Measurements from ENCODE around the gene GRIN1.

Gene GRIN1

DNA sequence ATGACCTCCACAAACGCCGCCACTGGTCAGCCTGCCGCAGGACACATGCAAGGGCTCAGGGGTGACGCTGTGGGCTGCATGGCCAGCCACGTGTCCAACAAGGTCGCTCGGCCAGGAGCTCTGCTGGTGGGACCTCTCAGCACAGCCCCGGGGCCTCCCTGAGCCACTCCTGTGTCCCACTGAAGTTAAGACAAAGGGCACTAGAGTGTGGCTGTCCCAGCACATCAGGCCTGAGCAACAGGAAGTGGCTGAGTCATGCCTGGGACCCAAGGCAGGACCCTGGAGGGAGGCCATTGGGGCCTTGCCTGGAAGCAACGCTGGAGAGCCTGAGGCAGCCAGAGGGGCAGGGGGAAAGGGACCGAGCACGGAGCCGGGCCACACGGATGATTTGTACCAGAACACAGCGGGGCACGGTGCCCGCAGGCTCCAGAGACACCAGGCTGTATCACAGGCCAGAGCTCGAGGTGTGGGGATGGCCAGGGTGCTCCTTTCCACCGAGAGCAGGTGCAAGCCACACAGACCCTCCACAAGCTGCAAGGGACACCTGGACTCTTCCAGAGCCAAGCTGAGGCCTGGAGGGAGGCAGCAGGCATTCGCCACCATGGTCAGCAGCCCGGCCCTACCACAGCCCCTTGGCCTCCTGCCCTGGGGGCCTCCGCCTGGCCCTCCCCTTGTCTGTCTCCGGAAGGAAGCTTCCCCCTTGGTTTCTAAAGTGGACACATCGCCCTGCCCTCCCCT is 39.4 kb downstream of the GRIN1 start:
- H3K27me3 Mint-ChIP-seq (ENCODE audit: low read depth) = peaks cover 2% of the 10 kb centered on the region
- H3K27ac Mint-ChIP-seq = no peak overlapping the region

DNA sequence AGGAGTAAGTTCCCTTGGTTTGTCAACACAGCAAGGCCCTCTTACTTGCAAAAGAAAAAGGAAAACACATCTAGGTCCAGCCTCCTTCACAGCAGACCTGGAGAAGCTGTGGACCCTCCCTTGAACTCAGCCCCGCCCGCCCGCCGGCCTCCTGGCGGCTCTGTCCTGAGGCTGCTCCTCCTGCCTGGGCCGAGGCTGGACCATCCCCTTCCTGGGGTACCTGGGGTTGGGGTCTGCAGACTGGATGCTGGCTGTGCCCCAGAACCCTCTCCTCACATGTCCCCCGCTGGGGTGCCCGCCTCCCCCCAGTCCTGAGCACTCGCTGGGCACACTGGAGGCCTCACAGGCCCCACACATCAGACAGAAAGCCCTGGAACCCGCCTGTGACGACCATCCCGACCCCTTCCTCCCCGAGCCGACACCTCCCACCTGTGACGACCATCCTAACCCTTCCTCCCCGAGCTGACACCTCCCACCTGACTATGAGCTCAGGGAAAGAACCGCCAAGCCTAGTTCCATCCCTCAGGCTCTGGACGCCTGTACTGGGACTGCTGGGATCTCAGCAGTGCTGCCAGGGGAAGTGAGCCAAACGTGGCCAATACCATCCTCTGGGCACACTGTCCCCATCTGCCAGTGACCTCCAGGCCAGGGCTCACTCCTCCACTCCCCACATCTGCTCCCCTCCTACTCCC is 40.1 kb downstream of the GRIN1 start:
- no peaks in the 10 kb centered on the region for H3K9me3 Mint-ChIP-seq
- peaks cover 6% of the 10 kb centered on the region for H3K36me3 Mint-ChIP-seq (ENCODE audit: low read depth)
- no peaks in the 10 kb centered on the region for H3K27me3 Mint-ChIP-seq (ENCODE audit: low read depth)
- H3K27ac Mint-ChIP-seq = no peak overlapping the region
- H3K4me1 Mint-ChIP-seq (ENCODE audit: low read depth) = peaks cover under 1% of the 10 kb centered on the region
- no peak overlapping the region for H3K4me3 Mint-ChIP-seq

More for the DNA sequence above, 39.4 kb downstream of the GRIN1 start:
- H3K4me3 Mint-ChIP-seq = no peak overlapping the region
- peaks cover 5% of the 10 kb centered on the region for H3K36me3 Mint-ChIP-seq (ENCODE audit: low read depth)
- no peaks in the 10 kb centered on the region for H3K4me1 Mint-ChIP-seq (ENCODE audit: low read depth)
- no peaks in the 10 kb centered on the region for H3K9me3 Mint-ChIP-seq

DNA sequence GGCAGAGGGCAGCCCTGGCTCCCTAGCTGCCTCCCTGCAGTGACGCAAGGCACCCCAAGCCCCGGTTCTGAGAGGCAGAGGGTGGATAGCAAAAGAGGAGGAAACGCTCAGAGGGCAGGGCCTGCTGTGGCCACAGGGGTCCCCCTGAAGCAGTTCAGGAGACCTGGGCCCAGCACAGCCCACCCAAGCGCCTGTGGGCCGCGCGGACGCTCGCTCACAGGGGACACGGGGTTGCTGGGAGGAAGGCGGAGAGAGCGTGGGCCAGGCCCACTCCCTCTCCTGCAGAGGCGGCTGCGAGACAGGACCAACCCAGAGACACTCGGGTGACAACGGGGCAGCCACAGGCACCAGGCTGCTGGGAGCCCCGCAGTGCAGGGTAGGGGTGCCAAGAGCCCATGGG is 40.8 kb downstream of the GRIN1 start:
- Mint-ChIP-seq H3K36me3 (ENCODE audit: low read depth) (peaks cover 9% of the 10 kb centered on the region), H3K27me3 (ENCODE audit: low read depth) (no peaks in the 10 kb centered on the region), H3K4me3 (no peak overlapping the region), H3K4me1 (ENCODE audit: low read depth) (peaks cover 4% of the 10 kb centered on the region), H3K27ac (no peak overlapping the region), H3K9me3 (no peaks in the 10 kb centered on the region)

DNA sequence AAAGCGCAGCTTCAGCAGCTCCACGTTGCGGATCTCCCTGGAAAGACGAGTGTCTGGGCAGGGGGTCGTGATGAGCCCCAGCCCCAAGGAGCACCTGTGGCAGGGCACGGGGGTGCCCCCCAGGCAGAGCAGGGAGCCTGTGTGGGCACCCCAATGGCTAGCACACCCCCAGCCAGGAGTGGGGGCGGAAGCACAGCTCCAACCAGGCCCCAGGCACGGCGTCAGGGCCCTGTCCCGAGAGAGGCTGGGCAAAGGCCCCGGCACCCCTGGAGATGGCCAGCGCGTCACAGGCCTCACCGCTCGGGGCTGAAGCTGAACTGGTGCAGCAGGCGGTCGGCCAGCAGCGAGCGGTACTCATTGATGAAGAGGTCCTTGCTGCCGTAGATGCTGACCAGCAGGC is 41.5 kb downstream of the GRIN1 start:
- Mint-ChIP-seq H3K4me3 (no peak overlapping the region), H3K4me1 (ENCODE audit: low read depth) (peaks cover 4% of the 10 kb centered on the region), H3K9me3 (no peaks in the 10 kb centered on the region), H3K36me3 (ENCODE audit: low read depth) (peaks cover 9% of the 10 kb centered on the region), H3K27ac (no peak overlapping the region), H3K27me3 (ENCODE audit: low read depth) (no peaks in the 10 kb centered on the region)

DNA sequence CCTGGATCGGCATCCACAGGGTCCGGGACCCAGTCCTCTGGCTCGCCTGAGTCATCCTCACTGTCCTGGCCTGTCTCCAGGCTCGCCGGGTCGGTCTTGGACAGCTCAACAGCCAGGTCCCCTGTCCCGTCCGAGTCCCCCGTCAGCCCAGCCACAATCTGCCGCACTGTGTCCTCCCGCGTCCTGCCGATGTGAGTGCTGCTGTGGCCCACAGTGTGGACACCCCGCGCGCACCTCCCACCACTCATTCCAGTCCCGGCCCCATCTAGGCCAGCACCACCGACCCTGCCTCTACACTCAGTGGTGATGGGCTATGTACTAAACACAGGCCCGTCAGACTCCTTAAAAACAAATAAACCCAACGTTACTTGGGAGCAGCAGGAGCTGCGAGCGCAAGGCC is 42.7 kb downstream of the GRIN1 start:
- Mint-ChIP-seq H3K27me3 (ENCODE audit: low read depth) (no peaks in the 10 kb centered on the region), H3K36me3 (ENCODE audit: low read depth) (peaks cover 9% of the 10 kb centered on the region), H3K4me3 (no peak overlapping the region), H3K27ac (no peak overlapping the region), H3K9me3 (no peaks in the 10 kb centered on the region), H3K4me1 (ENCODE audit: low read depth) (peaks cover 4% of the 10 kb centered on the region)

DNA sequence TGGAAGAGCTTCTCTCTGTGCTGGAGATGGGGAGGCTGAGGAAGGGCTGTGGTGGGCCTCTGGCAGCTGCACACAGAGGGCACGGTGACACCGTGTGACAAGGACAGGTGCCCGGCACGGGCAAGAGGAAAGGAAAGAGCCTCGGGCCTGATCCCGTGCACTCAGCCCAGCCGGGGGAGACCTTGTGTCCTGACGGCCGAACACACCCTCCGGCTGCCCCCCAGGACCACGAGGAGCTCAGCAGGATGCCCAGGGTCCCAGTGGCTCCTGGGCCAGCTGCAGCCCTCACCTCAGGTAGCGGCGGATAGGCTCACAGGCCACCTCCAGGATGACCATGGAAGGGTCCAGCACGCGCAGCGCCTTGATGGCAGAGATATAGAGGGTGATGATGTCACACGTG is 43.9 kb downstream of the GRIN1 start:
- Mint-ChIP-seq H3K36me3 (ENCODE audit: low read depth) (peaks cover 7% of the 10 kb centered on the region), H3K4me1 (ENCODE audit: low read depth) (peaks cover 13% of the 10 kb centered on the region), H3K9me3 (no peaks in the 10 kb centered on the region), H3K4me3 (no peak overlapping the region), H3K27me3 (ENCODE audit: low read depth) (no peaks in the 10 kb centered on the region), H3K27ac (no peak overlapping the region)

DNA sequence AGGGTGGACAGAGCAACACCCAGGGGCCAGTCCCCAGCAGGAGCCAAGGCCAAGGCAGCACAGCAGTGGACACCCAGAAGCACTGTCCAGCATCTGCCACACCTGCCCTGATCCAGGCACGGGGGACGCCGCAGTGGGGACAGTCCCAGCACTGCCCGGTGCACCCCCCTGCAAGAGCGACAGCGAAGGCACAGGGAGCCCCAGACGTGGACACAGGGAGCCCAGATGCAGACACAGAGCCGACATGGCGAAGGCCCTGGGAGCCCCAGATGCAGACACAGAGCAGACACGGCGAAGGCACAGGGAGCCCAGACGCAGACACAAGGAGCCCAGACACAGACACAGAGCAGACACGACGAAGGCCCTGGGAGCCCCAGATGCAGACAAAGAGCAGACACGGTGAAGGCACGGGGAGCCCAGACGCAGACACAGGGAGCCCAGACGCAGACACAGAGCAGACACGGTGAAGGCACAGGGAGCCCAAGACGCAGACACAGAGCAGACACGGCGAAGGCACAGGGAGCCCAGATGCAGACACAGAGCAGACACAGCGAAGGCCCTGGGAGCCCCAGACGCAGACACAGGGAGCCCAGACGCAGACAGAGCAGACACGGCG is 45.1 kb downstream of the GRIN1 start:
- Mint-ChIP-seq H3K27me3 (ENCODE audit: low read depth) (no peaks in the 10 kb centered on the region), H3K36me3 (ENCODE audit: low read depth) (peaks cover 9% of the 10 kb centered on the region), H3K4me1 (ENCODE audit: low read depth) (peaks cover 15% of the 10 kb centered on the region), H3K4me3 (no peak overlapping the region), H3K9me3 (no peaks in the 10 kb centered on the region), H3K27ac (peak overlapping the region; percentile 49)

DNA sequence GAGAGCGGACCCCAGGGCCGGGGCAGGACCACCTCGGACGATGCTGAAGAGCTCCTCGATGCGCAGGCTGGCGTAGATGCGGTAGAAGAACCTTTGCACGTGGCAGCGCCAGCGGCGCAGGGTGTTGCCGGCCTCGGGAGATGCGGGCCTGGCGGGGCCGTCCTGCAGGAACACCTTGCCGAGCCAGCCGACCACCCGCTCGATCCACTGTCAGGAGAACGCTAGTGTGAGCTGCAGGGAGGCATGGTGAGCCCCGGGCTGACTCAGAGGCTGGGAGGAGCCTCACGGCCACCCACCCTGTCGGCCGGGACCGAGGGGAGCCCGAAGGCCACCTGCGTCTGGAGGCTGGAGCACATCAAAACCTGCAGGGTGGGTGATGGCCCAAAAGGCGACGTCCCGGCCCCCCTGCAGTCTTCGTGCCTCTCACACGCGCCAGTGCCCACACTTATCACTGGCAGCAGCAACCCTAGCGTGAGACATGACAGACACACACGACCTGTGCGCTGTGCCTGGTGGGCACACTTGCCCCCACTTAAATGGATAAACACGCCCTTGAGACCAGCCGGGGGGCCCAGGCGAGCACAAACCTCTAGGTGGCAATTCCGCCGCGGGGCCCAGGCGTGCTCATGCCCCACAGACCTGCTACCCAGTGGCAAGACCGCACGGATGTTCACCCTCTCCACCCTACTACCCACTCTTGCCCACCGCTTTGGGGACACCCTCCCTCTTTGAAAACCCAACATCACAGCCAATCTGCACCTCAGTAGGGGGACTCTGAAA is 46.1 kb downstream of the GRIN1 start:
- H3K27me3 Mint-ChIP-seq (ENCODE audit: low read depth) = no peaks in the 10 kb centered on the region
- no peak overlapping the region for H3K4me3 Mint-ChIP-seq
- no peak overlapping the region for H3K27ac Mint-ChIP-seq
- no peaks in the 10 kb centered on the region for H3K9me3 Mint-ChIP-seq
- H3K36me3 Mint-ChIP-seq (ENCODE audit: low read depth) = peaks cover 10% of the 10 kb centered on the region
- H3K4me1 Mint-ChIP-seq (ENCODE audit: low read depth) = peaks cover 20% of the 10 kb centered on the region

DNA sequence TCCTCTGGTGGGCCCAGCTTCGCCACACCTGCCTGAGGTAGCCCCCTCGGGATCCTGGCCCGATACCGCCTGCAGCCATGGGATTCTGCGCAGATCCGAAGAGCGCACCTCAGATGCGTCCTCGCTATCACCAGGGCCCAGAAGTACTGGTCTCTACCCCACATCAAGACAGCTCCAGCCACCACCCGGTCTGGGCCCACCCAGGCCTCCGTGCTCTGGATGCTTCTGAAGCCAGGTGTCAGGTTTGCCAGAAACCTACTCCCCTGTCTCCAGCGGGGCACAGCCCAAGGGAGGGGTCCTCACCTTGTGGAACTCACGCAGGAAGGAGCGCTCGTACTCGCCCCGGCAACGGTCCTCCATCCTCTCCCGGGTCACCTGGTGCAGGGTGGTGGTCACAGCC is 47.0 kb downstream of the GRIN1 start:
- Mint-ChIP-seq H3K36me3 (ENCODE audit: low read depth) (peaks cover 13% of the 10 kb centered on the region), H3K27me3 (ENCODE audit: low read depth) (no peaks in the 10 kb centered on the region), H3K9me3 (no peaks in the 10 kb centered on the region), H3K4me1 (ENCODE audit: low read depth) (peaks cover 20% of the 10 kb centered on the region), H3K27ac (no peak overlapping the region), H3K4me3 (no peak overlapping the region)

DNA sequence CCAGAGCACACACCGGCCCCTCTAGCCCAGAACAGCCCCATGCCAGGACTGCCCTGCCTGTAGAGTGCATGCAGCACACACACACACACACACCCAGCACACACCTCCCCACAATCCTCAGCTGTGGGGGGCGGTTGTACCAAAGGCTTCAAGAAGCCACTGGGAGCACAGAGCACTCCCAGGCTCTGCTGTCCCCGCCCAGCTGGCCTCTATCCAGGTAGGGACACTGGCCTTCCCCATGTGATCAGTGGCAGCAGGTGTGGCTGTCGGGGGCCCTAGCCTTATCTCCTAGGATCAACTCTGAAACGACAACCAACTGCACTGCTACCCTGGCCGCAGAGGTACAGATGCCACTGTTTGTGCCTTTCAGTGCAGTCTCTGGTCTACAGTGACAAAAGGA is 47.4 kb downstream of the GRIN1 start:
- H3K9me3 Mint-ChIP-seq = no peaks in the 10 kb centered on the region
- no peak overlapping the region for H3K27ac Mint-ChIP-seq
- H3K4me1 Mint-ChIP-seq (ENCODE audit: low read depth) = peaks cover 20% of the 10 kb centered on the region
- peaks cover 16% of the 10 kb centered on the region for H3K36me3 Mint-ChIP-seq (ENCODE audit: low read depth)
- H3K27me3 Mint-ChIP-seq (ENCODE audit: low read depth) = no peaks in the 10 kb centered on the region
- H3K4me3 Mint-ChIP-seq = peak overlapping the region; percentile 92

DNA sequence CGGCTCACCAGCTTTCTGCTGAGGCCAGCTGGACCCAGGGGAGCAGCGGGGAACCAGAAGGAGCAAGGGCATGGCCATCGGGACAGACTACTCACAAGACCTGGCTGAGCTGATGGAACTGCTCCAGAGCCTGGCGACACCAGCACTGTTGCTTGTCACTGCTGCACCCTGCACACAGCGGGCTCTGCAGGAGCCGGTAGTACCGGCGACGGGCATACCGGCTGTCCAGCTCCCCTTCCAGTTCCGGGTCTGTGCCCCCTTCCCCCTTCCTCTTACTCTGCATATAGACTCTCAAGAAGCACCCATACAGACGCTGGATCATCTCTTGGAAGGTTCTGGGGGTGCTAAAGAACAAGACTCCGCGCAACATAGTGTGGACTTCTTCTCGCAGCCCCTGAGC is 48.4 kb downstream of the GRIN1 start:
- H3K4me1 Mint-ChIP-seq (ENCODE audit: low read depth) = peaks cover 20% of the 10 kb centered on the region
- H3K9me3 Mint-ChIP-seq = no peaks in the 10 kb centered on the region
- H3K36me3 Mint-ChIP-seq (ENCODE audit: low read depth) = peaks cover 13% of the 10 kb centered on the region
- H3K4me3 Mint-ChIP-seq = peak overlapping the region; percentile 92
- no peaks in the 10 kb centered on the region for H3K27me3 Mint-ChIP-seq (ENCODE audit: low read depth)
- H3K27ac Mint-ChIP-seq = peak overlapping the region; percentile 89

DNA sequence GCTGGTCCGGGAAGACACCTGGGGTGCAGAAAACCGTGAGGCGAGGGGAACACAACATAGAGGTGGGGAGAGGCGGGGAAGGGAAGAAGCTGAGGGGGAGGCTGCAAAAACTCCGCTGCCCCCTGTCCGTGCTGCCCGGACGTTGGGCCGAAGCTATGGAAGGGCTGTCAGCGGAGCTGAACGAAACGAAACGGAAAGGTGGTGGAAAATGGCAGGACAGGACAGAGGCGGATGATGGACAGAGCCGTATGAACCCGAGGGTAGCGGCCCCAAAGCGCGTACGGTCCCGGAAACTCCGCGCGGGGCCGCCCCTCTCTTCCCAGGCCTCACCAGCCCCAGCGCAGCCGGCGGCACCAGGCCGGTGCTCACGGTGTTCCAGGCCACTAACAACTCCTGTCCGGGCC is 49.1 kb downstream of the GRIN1 start:
- Mint-ChIP-seq H3K4me1 (ENCODE audit: low read depth) (peaks cover 20% of the 10 kb centered on the region), H3K27me3 (ENCODE audit: low read depth) (no peaks in the 10 kb centered on the region), H3K36me3 (ENCODE audit: low read depth) (peaks cover 13% of the 10 kb centered on the region), H3K4me3 (peak overlapping the region; percentile 92), H3K9me3 (no peaks in the 10 kb centered on the region), H3K27ac (peak overlapping the region; percentile 89)

DNA sequence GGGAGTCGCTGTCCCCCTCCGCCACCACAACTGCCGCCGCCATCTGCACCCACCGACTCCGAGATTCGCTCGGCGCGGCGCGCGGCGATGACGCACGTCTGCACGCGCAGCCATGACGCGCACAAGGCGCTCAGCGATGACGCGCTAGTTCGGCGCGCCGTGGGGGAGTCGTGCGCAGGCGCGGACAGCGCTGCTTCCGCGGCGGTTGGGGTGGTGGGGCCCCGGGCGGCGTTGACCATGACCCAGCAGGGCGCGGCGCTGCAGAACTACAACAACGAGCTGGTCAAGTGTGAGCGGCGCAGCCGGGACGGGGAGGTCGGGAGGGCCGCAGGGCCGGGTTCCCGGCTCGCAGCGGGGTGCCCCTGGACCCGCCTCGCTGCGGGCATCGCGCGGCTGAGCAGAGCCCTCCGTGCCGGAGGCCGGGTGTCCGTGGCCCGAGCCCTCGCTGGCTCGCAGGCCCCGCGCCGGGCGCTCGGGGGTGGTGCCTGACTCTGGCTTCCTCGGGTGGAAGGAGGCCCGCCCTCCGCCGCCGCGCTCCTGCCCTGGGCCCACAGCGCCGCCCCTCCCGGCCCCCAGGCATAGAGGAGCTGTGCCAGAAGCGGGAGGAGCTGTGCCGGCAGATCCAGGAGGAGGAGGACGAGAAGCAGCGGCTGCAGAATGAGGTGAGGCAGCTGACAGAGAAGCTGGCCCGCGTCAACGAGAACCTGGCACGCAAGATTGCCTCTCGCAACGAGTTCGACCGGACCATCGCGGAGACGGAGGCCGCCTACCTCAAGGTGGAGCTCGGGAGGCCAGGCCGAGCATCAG is 49.7 kb downstream of the GRIN1 start, which contains the start of the genes ANAPC2 and SSNA1:
Gene ANAPC2 (minus strand): TSS at position 71 of the 807 bp plus-strand sequence. CDS start 28 bp downstream, at position 43.
Gene SSNA1 (plus strand): TSS at position 187 of the 807 bp plus-strand sequence. CDS start 51 bp downstream, at position 238.
- Mint-ChIP-seq H3K36me3 (ENCODE audit: low read depth) (peaks cover 13% of the 10 kb centered on the region), H3K27ac (peak within 1 kb of the TSS; percentile 91), H3K4me3 (peak within 1 kb of the TSS; percentile 94), H3K9me3 (no peaks in the 10 kb centered on the region), H3K27me3 (ENCODE audit: low read depth) (no peaks in the 10 kb centered on the region), H3K4me1 (ENCODE audit: low read depth) (peaks cover 20% of the 10 kb centered on the region)
